NB4 (cell line): ENCODE data around the gene ZCCHC14.
A peak's percentile ranks its signal among the peaks of the same experiment; 100 is the strongest.
"Not testable (repeated sequence)": the region's sequence is repeated elsewhere in the genome, so short reads cannot be mapped to it uniquely, and the experiment has no call there.

Experiments
- DNase-seq: peaks from one replicate; pipeline ENCODE4 v3.0.0; 2010; ENCODE audit warnings: low read depth
- H3K4me3 ChIP-seq: one replicate; pipeline ENCODE4 v1.5.1; 2011; ENCODE audit warnings: mild to moderate bottlenecking, low read depth, low read length, moderate library complexity
- MYC ChIP-seq: IDR thresholded peaks from 2 replicates; pipeline ENCODE4 v1.6.1; 2011; ENCODE audit warnings: low read depth, low read length
- POLR2A ChIP-seq: IDR thresholded peaks from 2 replicates; pipeline ENCODE4 v1.6.1; 2011; ENCODE audit warnings: mild to moderate bottlenecking; ENCODE audit not compliant: insufficient read length; ENCODE audit errors: extremely low read depth
- TF ChIP-seq, protein P1 (sequence below): IDR thresholded peaks from 2 replicates; pipeline ENCODE4 v1.6.1; 2011; ENCODE audit warnings: low read depth, low read length
- TF ChIP-seq, protein P2 (sequence below): IDR thresholded peaks from one replicate; pipeline ENCODE4 v1.5.1; 2012; ENCODE audit warnings: low read depth, low read length

ZCCHC14 gene

GRCh38 chr16:87528690-87529579 lies 36.1 kb upstream of the ZCCHC14 start:
- TF ChIP-seq, protein P1, sequence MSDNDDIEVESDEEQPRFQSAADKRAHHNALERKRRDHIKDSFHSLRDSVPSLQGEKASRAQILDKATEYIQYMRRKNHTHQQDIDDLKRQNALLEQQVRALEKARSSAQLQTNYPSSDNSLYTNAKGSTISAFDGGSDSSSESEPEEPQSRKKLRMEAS, result no peak
- no peak for TF ChIP-seq MYC
- TF ChIP-seq POLR2A, result no peak
- TF ChIP-seq, protein P2, sequence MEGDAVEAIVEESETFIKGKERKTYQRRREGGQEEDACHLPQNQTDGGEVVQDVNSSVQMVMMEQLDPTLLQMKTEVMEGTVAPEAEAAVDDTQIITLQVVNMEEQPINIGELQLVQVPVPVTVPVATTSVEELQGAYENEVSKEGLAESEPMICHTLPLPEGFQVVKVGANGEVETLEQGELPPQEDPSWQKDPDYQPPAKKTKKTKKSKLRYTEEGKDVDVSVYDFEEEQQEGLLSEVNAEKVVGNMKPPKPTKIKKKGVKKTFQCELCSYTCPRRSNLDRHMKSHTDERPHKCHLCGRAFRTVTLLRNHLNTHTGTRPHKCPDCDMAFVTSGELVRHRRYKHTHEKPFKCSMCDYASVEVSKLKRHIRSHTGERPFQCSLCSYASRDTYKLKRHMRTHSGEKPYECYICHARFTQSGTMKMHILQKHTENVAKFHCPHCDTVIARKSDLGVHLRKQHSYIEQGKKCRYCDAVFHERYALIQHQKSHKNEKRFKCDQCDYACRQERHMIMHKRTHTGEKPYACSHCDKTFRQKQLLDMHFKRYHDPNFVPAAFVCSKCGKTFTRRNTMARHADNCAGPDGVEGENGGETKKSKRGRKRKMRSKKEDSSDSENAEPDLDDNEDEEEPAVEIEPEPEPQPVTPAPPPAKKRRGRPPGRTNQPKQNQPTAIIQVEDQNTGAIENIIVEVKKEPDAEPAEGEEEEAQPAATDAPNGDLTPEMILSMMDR, result no peak
- no peak overlapping the region for H3K4me3 ChIP-seq
- DNase-seq, result no peak

- DNase-seq, result no peak
These were observed 34.4 kb upstream of the ZCCHC14 start for GRCh38 chr16:87527055-87527724.

DNA sequence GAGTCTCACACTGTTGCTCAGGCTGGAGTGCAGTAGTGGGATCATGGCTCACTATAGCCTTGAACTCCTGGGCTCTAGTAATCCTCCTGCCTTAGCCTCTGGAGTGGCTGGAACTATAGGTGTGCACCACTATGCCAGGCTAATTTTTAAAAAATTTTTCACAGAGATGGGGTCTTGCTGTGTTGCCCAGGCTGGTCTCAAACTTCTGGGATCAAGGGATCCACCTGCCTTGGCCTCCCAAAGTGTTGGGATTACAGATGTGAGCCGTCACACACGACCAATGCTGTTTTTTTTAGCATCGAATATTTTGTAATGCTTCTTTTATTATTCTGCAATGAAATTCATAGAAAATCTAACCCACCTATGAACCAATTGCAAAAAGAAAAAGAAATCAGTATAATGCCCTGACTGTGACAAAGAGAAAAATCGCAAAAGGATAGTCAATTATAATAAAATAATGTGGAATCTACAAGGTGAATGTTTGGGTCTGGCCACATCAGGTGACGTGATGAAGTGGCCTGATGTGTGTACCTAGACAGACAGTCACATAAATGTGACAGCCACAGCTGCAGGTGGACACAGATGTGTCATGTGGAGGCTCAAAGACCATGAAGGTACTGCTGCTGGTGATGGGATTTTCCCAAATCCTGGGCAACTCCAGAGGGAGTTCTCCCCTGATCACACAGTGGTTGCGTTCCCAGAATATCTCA lies 33.6 kb upstream of the ZCCHC14 start:
- no peak overlapping the region for H3K4me3 ChIP-seq
- no peak for DNase-seq
- TF ChIP-seq POLR2A (no peak), MYC (no peak)
- TF ChIP-seq, protein P2, result no peak
- TF ChIP-seq, protein P1, result no peak

More at GRCh38 chr16:87527055-87527724, 34.4 kb upstream of the ZCCHC14 start:
- TF ChIP-seq POLR2A (no peak), MYC (no peak)
- TF ChIP-seq, protein P2, result no peak
- TF ChIP-seq, protein P1, result no peak
- no peak overlapping the region for H3K4me3 ChIP-seq

DNA sequence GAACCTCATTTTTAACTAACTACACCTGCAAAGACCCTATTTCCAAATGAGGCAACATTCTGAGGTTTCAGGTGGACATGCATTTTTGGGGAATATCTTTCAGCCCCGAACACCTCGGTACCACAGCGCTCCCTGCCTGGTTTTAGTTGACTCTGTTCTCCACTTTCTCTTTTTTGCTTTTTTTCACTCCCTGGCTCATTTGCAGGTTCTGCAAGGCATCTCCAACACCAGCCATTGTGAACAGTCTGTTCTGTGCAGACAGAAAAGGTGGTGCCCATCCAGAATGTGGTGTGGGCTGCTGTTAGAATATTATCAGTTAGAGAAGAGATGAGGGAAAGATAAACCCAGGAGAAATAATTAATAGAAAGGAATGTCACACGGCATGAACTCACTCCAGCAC lies 32.5 kb upstream of the ZCCHC14 start:
- H3K4me3 ChIP-seq, result no peak overlapping the region
- DNase-seq, result no peak
- TF ChIP-seq, protein P2, result no peak
- TF ChIP-seq, protein P1, result no peak
- TF ChIP-seq POLR2A (no peak), MYC (no peak)

- H3K4me3 ChIP-seq, result no peak overlapping the region
- no peak for DNase-seq
- TF ChIP-seq POLR2A, result no peak
These were observed 31.6 kb upstream of the ZCCHC14 start for GRCh38 chr16:87524407-87524806.

GRCh38 chr16:87523605-87524004 lies 30.8 kb upstream of the ZCCHC14 start:
- not testable (repeated sequence) for H3K4me3 ChIP-seq, DNase-seq

GRCh38 chr16:87521764-87522163 lies 28.9 kb upstream of the ZCCHC14 start:
- DNase-seq, H3K4me3 ChIP-seq: not testable (repeated sequence)

GRCh38 chr16:87519170-87519569 lies 26.3 kb upstream of the ZCCHC14 start:
- H3K4me3 ChIP-seq, DNase-seq: not testable (repeated sequence)

GRCh38 chr16:87518430-87519051 lies 25.7 kb upstream of the ZCCHC14 start:
- H3K4me3 ChIP-seq, DNase-seq: not testable (repeated sequence)

DNA sequence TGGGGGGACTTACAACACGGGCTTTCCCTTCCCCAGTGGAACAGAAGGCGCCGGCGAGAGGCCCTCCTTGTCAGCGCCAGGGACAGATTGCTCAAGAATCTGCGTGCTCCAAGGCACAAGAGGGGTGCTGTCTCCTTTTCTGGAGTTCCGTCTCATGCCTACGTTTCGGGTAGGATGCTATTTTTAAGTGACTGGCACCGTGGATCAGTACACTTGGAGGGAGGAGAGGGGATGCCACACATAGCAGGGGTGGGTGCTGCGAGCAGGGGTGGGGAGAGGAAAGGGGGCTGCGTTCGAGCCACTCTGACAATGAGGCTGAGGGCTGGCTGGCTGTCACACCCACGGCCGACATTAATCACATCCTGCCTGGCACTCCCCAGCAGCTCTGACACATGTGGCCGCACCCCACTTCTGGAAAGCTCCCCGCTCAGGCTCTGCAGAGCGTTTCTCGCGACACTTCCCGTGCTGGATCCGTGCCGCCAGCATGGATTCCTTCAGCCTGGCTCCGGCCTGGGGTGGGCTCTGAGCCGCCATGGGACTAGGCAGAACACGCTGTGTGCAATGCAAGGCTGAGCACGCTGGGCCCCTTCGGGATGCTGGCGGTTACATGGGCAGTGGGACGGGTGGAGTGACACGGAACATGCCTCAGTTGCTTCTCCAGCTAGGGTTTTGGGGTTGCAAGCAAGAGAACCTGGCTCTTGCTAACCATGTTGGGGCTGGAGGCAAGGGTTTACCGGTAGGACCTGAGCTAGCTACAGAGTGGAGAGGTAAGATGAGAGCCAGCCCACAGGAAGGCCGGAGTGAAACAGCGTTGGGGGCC lies 25.0 kb upstream of the ZCCHC14 start:
- DNase-seq, result peak; percentile 25
- H3K4me3 ChIP-seq, result not testable (repeated sequence)
